Esophagus squamous epithelium (tissue), 4 donors: ENCODE data around the gene AADACL2.

Source experiments
- POLR2A ChIP-seq, 4 donors: fragments of 450-650 bp; IDR thresholded peaks; one replicate each; pipeline ENCODE4 v1.6.1; 2017; ENCODE audit warnings: antibody characterized with exemption in 4 of 4, mild to moderate bottlenecking in 4 of 4, moderate library complexity in 3 of 4
- TF ChIP-seq, protein P1 (sequence below), 6 experiments: fragments of 450-650 bp in 4 of 6; fragments of 200-600 bp in 2 of 6; sonication (generic) in 2 of 6; IDR thresholded peaks; one replicate each; pipeline ENCODE4 v1.5.1; 2016 to 2019; ENCODE audit warnings: antibody characterized with exemption in 6 of 6, mild to moderate bottlenecking in 4 of 6, moderate library complexity in 4 of 6

DNA sequence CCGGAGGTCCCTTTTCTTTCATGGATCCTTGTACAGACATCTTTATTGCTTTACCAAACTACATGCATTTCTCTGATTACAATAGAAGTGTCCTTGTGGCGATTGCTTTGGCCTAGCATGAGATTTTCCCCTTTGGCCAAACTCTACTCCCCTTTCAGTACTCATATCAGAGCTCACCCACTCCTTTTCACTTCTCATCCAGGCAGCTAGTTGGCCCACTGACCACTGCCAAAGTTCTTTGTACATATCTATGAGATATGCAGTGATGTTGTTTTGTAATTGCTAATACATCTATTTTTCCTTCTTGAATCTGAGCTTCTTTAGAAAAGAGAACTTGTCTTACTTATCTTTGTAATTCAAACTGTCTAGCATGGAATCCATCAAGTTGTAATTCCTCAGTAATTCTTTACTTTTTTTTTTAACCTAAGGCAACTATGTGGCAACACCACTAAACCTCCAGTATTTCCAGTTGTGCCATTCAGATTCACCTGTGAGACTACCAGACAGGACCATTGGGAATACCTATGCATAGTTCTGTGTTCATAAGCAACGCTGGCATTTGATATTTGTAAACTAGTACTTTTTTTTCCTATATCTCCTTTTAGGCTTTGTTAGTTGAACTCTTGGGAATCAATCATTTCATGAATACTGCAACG is 39.2 kb downstream of the AADACL2 start:
- TF ChIP-seq, protein P1, sequence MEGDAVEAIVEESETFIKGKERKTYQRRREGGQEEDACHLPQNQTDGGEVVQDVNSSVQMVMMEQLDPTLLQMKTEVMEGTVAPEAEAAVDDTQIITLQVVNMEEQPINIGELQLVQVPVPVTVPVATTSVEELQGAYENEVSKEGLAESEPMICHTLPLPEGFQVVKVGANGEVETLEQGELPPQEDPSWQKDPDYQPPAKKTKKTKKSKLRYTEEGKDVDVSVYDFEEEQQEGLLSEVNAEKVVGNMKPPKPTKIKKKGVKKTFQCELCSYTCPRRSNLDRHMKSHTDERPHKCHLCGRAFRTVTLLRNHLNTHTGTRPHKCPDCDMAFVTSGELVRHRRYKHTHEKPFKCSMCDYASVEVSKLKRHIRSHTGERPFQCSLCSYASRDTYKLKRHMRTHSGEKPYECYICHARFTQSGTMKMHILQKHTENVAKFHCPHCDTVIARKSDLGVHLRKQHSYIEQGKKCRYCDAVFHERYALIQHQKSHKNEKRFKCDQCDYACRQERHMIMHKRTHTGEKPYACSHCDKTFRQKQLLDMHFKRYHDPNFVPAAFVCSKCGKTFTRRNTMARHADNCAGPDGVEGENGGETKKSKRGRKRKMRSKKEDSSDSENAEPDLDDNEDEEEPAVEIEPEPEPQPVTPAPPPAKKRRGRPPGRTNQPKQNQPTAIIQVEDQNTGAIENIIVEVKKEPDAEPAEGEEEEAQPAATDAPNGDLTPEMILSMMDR (IDR thresholded peaks at IDR 0.05): no peak
- no peak for TF ChIP-seq POLR2A (IDR thresholded peaks at IDR 0.05)
